Measurements from ENCODE around the gene ZNF598. TPM values are rescaled to one million over a fixed set of nuclear protein-coding genes. Genes with fewer than 3 reads are reported as not detected.

Gene ZNF598
- total and polyA plus RNA-seq, 2 of the 13 experiments (the other 11 are each of a cell fraction or from before 2014, with no cell fraction given), result 13.5 to 14.2 TPM

DNA sequence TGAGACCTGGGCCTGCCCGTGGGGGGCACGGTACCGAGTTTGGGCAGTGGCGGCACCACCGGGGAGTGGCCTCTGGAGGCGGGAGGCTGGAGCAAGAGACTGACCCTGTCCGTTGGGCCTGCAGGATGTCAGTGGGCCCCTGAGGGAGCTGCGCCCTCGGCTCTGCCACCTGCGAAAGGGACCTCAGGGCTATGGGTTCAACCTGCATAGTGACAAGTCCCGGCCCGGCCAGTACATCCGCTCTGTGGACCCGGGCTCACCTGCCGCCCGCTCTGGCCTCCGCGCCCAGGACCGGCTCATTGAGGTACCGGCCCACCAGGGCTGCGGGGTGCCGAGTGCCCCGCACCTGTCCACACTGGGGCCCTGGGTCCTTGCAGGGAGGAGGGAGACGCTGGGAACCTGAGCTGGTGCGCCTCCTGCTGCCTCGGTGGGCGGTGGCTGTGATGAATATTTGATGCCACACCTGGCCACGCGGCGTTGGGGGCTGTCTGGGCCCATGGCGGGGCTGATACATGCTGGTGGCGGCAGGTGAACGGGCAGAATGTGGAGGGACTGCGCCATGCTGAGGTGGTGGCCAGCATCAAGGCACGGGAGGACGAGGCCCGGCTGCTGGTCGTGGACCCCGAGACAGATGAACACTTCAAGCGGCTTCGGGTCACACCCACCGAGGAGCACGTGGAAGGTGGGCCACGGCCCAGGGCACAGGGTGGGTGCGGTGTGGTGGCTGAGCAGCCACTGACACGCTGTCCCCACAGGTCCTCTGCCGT lies 26.8 kb upstream of the ZNF598 start (continued):
- TF ChIP-seq PRDM15 (CRISPR knock-in tag; IDR thresholded peaks at IDR 0.05), result no peak
- peak; percentile 21; the same call in 1 of the 2 replicates for TF ChIP-seq THAP7 (CRISPR knock-in tag; IDR thresholded peaks at IDR 0.05)
- no peak for TF ChIP-seq MXI1 (IDR thresholded peaks at IDR 0.05; ENCODE audit: borderline replicate concordance, low read depth, low read length)
- TF ChIP-seq MBNL3 (CRISPR knock-in tag; conservative IDR thresholded peaks at IDR 0.05), result no peak
- TF ChIP-seq NRL (CRISPR knock-in tag; IDR thresholded peaks at IDR 0.05; ENCODE audit: borderline replicate concordance), result peak; percentile 6; the same call in 1 of the 2 replicates
- no peak for TF ChIP-seq ZFP90 (CRISPR knock-in tag; IDR thresholded peaks at IDR 0.05; ENCODE audit: borderline replicate concordance)
- no peak for TF ChIP-seq RBAK (CRISPR knock-in tag; IDR thresholded peaks at IDR 0.05)
- no peak; the same call in 1 of the 2 replicates for TF ChIP-seq ZMYM2 (CRISPR knock-in tag; IDR thresholded peaks at IDR 0.05)
- TF ChIP-seq ZNF407 (CRISPR knock-in tag; IDR thresholded peaks at IDR 0.05; ENCODE audit: not compliant biosample characterization), result peak; percentile 13
- no peak for TF ChIP-seq NFE2L2 (IDR thresholded peaks at IDR 0.05; ENCODE audit: low read length)
- TF ChIP-seq POGZ (CRISPR knock-in tag; IDR thresholded peaks at IDR 0.05), result no peak
- TF ChIP-seq, protein P1, sequence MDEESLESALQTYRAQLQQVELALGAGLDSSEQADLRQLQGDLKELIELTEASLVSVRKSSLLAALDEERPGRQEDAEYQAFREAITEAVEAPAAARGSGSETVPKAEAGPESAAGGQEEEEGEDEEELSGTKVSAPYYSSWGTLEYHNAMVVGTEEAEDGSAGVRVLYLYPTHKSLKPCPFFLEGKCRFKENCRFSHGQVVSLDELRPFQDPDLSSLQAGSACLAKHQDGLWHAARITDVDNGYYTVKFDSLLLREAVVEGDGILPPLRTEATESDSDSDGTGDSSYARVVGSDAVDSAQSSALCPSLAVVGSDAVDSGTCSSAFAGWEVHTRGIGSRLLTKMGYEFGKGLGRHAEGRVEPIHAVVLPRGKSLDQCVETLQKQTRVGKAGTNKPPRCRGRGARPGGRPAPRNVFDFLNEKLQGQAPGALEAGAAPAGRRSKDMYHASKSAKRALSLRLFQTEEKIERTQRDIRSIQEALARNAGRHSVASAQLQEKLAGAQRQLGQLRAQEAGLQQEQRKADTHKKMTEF (CRISPR knock-in tag; IDR thresholded peaks at IDR 0.05), result no peak

Data from HepG2 (cell line).